Neural progenitor cell (in vitro differentiated cells): ENCODE data around the gene SPTBN2. TPM values are rescaled to one million over a fixed set of nuclear protein-coding genes. Genes with fewer than 3 reads are reported as not detected.

Experiments used
- DNase-seq: peaks from one replicate; pipeline ENCODE4 v3.0.0-alpha.2; 2016; ENCODE audit warnings: low spot score
- H2AFZ ChIP-seq: fragments of 200-600 bp; sonication (generic); replicated peaks from 2 replicates; pipeline ENCODE4 v1.6.1; 2016; ENCODE audit warnings: antibody characterized with exemption
- H3F3A ChIP-seq: fragments of 200-600 bp; sonication (generic); 2 replicates; pipeline ENCODE4 v1.6.1; 2016; ENCODE audit warnings: antibody characterized with exemption, low read depth
- H3K27ac ChIP-seq: fragments of 200-600 bp; sonication (generic); 2 replicates; pipeline ENCODE4 v1.5.1; 2016; ENCODE audit warnings: mild to moderate bottlenecking
- H3K27me3 ChIP-seq: fragments of 200-600 bp; sonication (generic); 2 replicates; pipeline ENCODE4 v1.6.1; 2016; ENCODE audit warnings: mild to moderate bottlenecking, moderate library complexity
- H3K36me3 ChIP-seq: fragments of 200-600 bp; sonication (generic); 2 replicates; pipeline ENCODE4 v1.5.1; 2016
- H3K4me1 ChIP-seq: fragments of 200-600 bp; sonication (generic); 2 replicates; pipeline ENCODE4 v1.6.1; 2016; ENCODE audit warnings: mixed run types
- H3K4me2 ChIP-seq: fragments of 200-600 bp; sonication (generic); 2 replicates; pipeline ENCODE4 v1.6.1; 2016
- H3K4me3 ChIP-seq: fragments of 200-600 bp; sonication (generic); 2 replicates; pipeline ENCODE4 v1.5.1; 2016
- H3K79me2 ChIP-seq: fragments of 200-600 bp; sonication (generic); 2 replicates; pipeline ENCODE4 v1.6.1; 2016; ENCODE audit warnings: low read depth
- H3K9ac ChIP-seq: fragments of 200-600 bp; sonication (generic); 2 replicates; pipeline ENCODE4 v1.6.1; 2016
- H3K9me3 ChIP-seq: fragments of 200-600 bp; sonication (generic); 2 replicates; pipeline ENCODE4 v1.5.1; 2016; ENCODE audit warnings: low read depth
- H4K20me1 ChIP-seq: fragments of 200-600 bp; sonication (generic); 2 replicates; pipeline ENCODE4 v1.6.1; 2016; ENCODE audit warnings: low read depth
- H3K27ac Mint-ChIP-seq: 3 replicates; pipeline ENCODE4 v1.8.0; 2021; ENCODE audit warnings: mixed read lengths
- H3K27me3 Mint-ChIP-seq: 2 replicates; pipeline ENCODE4 v1.8.0; 2022; ENCODE audit warnings: low read depth, mild to moderate bottlenecking, inconsistent platforms, moderate library complexity, mixed read lengths; ENCODE audit not compliant: insufficient read depth
- H3K36me3 Mint-ChIP-seq: 3 replicates; pipeline ENCODE4 v1.8.0; 2021; ENCODE audit warnings: mixed read lengths
- H3K4me1 Mint-ChIP-seq: 3 replicates; pipeline ENCODE4 v1.8.0; 2021; ENCODE audit warnings: mixed read lengths
- H3K4me3 Mint-ChIP-seq: 3 replicates; pipeline ENCODE4 v1.8.0; 2021; ENCODE audit warnings: mild to moderate bottlenecking, moderate library complexity, mixed read lengths
- H3K9me3 Mint-ChIP-seq: 3 replicates; pipeline ENCODE4 v1.8.0; 2020; ENCODE audit warnings: mixed read lengths
- EZH2 ChIP-seq: fragments of 200-600 bp; sonication (generic); IDR thresholded peaks from 2 replicates; pipeline ENCODE4 v1.6.1; 2017; ENCODE audit warnings: antibody characterized with exemption, mild to moderate bottlenecking, moderate library complexity
- EZH2phosphoT487 ChIP-seq: fragments of 200-600 bp; sonication (generic); IDR thresholded peaks from 2 replicates; pipeline ENCODE4 v1.6.1; 2017; ENCODE audit warnings: antibody characterized with exemption
- total RNA-seq: library from RNA; depleted of rRNA; stranded (reverse); fragments of >200 nt; gene quantifications from 2 replicates; pipeline ENCODE4 v1.2.3, GENCODE V29; 2015; ENCODE audit warnings: low replicate concordance
- TF ChIP-seq, protein P1 (sequence below): fragments of 200-600 bp; sonication (generic); IDR thresholded peaks from 2 replicates; pipeline ENCODE4 v1.5.1; 2017; ENCODE audit warnings: antibody characterized with exemption, mild to moderate bottlenecking

SPTBN2 gene
- total RNA-seq, 1 donor from 2014 or later: 14.5 TPM

DNA sequence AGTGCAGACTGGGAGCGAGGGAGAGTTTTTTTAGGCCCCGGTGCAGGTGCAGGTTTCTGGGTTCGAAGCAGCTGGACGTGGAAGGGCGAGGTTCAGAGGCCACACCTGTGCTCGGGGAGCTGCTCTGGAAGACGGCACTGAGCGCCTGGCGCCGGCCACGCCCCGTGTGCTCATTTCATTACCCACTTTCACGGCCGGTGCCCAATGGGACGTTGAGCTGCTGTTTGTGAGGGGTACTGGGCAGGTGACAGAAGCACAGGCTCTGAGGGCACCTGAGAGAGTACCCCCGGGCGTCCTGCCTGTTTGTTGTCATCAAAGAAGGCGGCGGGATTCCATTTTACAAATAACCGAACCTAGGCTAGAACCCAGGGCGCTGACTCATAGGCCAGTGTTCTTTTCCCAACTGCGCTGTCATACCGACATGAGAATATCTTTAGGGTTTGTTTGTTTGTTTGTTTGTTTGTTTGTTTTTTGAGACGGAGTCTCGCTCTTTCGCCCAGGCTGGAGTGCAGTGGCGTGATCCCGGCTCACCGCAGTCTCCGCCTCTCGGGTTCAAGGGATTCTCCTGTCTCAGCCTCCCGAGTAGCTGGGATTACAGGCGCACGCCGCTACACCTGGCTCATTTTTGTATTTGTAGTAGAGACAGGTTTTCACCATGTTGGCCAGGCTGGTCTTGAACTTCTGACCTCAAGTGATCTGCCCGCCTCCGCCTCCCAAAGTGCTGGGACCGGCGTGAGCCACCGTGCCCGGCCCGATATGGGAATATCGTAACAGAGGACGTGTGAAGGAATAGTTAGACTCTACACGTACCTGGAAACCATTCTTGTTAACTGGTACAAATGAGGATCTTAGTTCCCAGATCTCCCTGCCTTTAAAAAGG, 16.6 kb upstream of the SPTBN2 start:
- H3K36me3 ChIP-seq: no peaks in the 10 kb centered on the region
- no peaks in the 10 kb centered on the region for H3K9me3 ChIP-seq
- Mint-ChIP-seq H3K27ac (no peak overlapping the region), H3K36me3 (peaks cover 5% of the 10 kb centered on the region), H3K4me3 (peak overlapping the region; percentile 97), H3K27me3 (peaks cover 3% of the 10 kb centered on the region), H3K9me3 (no peaks in the 10 kb centered on the region), H3K4me1 (peaks cover 14% of the 10 kb centered on the region)
- H3K4me2 ChIP-seq: peak overlapping the region; percentile 77
- peak overlapping the region; percentile 100 for H2AFZ ChIP-seq
- DNase-seq: peak; percentile 34
- peaks cover 8% of the 10 kb centered on the region for H4K20me1 ChIP-seq
- peaks cover 18% of the 10 kb centered on the region for H3F3A ChIP-seq
- H3K9ac ChIP-seq: peak overlapping the region; percentile 25
- no peaks in the 10 kb centered on the region for H3K4me1 ChIP-seq
- H3K27me3 ChIP-seq: no peaks in the 10 kb centered on the region
- no peak overlapping the region for H3K27ac ChIP-seq
- TF ChIP-seq EZH2: no peak
- TF ChIP-seq, protein P1, sequence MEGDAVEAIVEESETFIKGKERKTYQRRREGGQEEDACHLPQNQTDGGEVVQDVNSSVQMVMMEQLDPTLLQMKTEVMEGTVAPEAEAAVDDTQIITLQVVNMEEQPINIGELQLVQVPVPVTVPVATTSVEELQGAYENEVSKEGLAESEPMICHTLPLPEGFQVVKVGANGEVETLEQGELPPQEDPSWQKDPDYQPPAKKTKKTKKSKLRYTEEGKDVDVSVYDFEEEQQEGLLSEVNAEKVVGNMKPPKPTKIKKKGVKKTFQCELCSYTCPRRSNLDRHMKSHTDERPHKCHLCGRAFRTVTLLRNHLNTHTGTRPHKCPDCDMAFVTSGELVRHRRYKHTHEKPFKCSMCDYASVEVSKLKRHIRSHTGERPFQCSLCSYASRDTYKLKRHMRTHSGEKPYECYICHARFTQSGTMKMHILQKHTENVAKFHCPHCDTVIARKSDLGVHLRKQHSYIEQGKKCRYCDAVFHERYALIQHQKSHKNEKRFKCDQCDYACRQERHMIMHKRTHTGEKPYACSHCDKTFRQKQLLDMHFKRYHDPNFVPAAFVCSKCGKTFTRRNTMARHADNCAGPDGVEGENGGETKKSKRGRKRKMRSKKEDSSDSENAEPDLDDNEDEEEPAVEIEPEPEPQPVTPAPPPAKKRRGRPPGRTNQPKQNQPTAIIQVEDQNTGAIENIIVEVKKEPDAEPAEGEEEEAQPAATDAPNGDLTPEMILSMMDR: no peak
- no peak for TF ChIP-seq EZH2phosphoT487
- H3K79me2 ChIP-seq: peaks cover 55% of the 10 kb centered on the region
- peak overlapping the region; percentile 80 for H3K4me3 ChIP-seq

DNA sequence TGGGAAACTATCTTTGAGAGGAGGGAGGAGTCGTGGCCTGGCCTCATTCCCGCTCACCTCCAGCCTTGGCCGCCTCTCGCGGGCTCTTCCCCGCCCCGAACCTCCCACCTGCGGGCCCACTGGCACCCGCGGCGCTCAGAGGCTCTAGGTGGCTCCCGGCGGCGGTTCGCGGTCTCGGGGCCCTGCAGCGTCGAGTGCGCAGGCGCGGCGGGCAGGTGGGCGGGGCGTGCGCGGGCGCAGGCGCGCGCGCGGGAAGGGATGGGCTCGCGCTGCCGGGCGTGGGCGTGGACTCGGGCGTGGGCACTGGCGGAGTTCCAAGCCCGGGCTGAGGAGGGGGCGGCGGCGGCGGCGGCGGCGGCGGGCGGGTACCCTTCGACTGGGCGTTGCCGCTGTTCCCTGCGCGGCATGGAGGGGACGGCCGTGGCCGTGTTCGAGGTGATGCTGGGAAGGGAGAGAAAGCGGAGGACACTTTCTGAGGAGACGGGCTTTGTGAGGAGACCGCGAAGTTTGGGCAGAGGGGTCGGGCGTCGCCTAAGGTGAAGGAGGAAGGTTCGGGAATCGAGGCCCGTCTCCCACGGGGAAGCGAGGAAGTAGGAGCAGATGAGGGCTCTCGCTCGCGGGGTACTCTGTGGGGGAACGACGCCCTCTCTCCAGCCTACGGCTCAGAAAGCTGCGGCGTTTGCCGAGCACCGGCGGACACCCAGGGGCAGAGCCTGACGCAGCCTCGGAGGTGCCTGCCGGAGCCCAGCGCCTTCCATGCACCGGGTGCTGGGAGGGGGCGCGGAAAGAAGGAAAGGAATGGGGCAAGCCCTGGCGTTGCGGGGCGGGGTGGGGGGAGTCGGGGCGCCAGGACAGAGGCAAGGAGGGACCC, 15.7 kb upstream of the SPTBN2 start:
- DNase-seq: peak; percentile 90
- Histone ChIP-seq H3K4me2 (peak overlapping the region; percentile 77), H3K4me1 (no peaks in the 10 kb centered on the region), H3K36me3 (no peaks in the 10 kb centered on the region), H2AFZ (peak overlapping the region; percentile 100), H3K79me2 (peaks cover 48% of the 10 kb centered on the region), H4K20me1 (peaks cover 8% of the 10 kb centered on the region), H3K27me3 (no peaks in the 10 kb centered on the region), H3F3A (peaks cover 18% of the 10 kb centered on the region), H3K27ac (no peak overlapping the region), H3K9ac (peak overlapping the region; percentile 60), H3K9me3 (no peaks in the 10 kb centered on the region), H3K4me3 (peak overlapping the region; percentile 80)
- Mint-ChIP-seq H3K4me1 (peaks cover 14% of the 10 kb centered on the region), H3K4me3 (peak overlapping the region; percentile 97), H3K27ac (no peak overlapping the region), H3K9me3 (no peaks in the 10 kb centered on the region), H3K36me3 (peaks cover 5% of the 10 kb centered on the region), H3K27me3 (peaks cover 7% of the 10 kb centered on the region)
- peak; percentile 48 for TF ChIP-seq EZH2phosphoT487
- TF ChIP-seq, protein P1: no peak

DNA sequence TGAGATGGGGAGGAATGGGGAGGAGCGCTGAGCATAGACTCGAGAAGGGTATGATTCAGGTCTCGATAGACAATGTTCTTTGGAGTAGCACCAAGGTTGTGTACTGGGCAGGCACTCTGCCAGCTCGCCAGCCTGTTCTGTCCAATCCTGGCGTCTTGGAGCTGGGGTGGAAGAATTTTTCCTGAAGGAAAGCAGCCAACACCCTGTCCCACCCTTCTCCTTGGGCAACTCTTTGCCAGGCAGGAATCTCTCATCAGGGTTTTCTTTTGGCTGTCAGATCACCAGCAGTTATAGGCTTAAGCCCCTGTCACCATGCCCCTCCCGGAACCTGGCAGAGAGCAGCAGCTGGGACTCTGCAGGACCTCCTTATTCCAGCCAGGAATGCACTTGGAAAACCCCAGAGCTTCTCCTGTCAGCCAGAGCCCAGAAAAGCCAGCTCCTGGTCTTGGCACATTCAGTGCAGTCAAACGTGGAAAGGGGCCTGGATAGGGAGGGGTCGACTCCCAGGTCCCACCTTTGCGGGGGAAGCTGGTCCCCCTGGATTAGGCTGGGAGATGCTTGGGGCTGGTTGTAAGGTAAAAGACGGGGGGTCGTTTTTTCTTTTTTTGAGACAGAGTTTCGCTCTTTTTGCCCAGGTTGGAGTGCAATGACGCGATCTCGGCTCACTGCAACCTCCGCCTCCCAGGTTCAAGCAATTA, 14.4 kb upstream of the SPTBN2 start:
- H3K4me1 Mint-ChIP-seq: peaks cover 12% of the 10 kb centered on the region
- Histone ChIP-seq H3K27me3 (no peaks in the 10 kb centered on the region), H3K4me1 (no peaks in the 10 kb centered on the region), H3K27ac (no peak overlapping the region), H3K36me3 (no peaks in the 10 kb centered on the region), H2AFZ (no peak overlapping the region), H3F3A (peaks cover 18% of the 10 kb centered on the region), H3K9ac (no peak overlapping the region), H4K20me1 (peaks cover 8% of the 10 kb centered on the region), H3K9me3 (no peaks in the 10 kb centered on the region), H3K4me3 (peak overlapping the region; percentile 80), H3K4me2 (peak overlapping the region; percentile 77), H3K79me2 (peaks cover 38% of the 10 kb centered on the region)
- peaks cover 5% of the 10 kb centered on the region for H3K36me3 Mint-ChIP-seq
- H3K9me3 Mint-ChIP-seq: no peaks in the 10 kb centered on the region
- peaks cover 7% of the 10 kb centered on the region for H3K27me3 Mint-ChIP-seq
- no peak for TF ChIP-seq EZH2
- TF ChIP-seq, protein P1: no peak
- no peak for TF ChIP-seq EZH2phosphoT487
- peak overlapping the region; percentile 97 for H3K4me3 Mint-ChIP-seq
- no peak overlapping the region for H3K27ac Mint-ChIP-seq
- peak; percentile 36 for DNase-seq
